Thoracic aorta (tissue), 2 donors: Measurements from ENCODE around the gene JUN. TPM values are rescaled to one million over a fixed set of nuclear protein-coding genes. Genes with fewer than 3 reads are reported as not detected.
A peak's percentile ranks its signal among the peaks of the same experiment; 100 is the strongest.

ENCODE experiments used
- ATAC-seq: fragments of 150-250 bp; one replicate; pipeline ENCODE4 v1.8.0; 2017; ENCODE audit warnings: low read depth; ENCODE audit not compliant: insufficient number of reproducible peaks, low FRiP score
- DNase-seq: peaks from one replicate; pipeline ENCODE4 v3.0.0-alpha.2; 2020; ENCODE audit warnings: low spot score
- H3K27ac ChIP-seq, 2 donors: fragments of 200-600 bp; sonication (generic); 1 replicate in 1 of 2; 2 replicates in 1 of 2; pipeline ENCODE4 v1.5.1; 2016; ENCODE audit warnings: mild to moderate bottlenecking in 2 of 2, moderate library complexity in 2 of 2
- H3K27me3 ChIP-seq: fragments of 200-600 bp; sonication (generic); replicated peaks from 2 replicates; pipeline ENCODE4 v1.6.0; 2016; ENCODE audit warnings: mild to moderate bottlenecking; ENCODE audit not compliant: insufficient read depth
- H3K36me3 ChIP-seq: fragments of 200-600 bp; sonication (generic); one replicate; pipeline ENCODE4 v1.5.1; 2016
- H3K4me1 ChIP-seq, 2 donors: fragments of 200-600 bp; sonication (generic); 1 replicate in 1 of 2; 2 replicates in 1 of 2; pipeline versions ENCODE4 v1.5.1 to v1.6.0; 2016; ENCODE audit warnings: low read depth in 2 of 2, mild to moderate bottlenecking in 1 of 2; ENCODE audit not compliant: control insufficient read depth in 1 of 2
- H3K4me3 ChIP-seq: fragments of 200-600 bp; sonication (generic); 2 replicates; pipeline ENCODE4 v1.5.1; 2016; ENCODE audit warnings: mild to moderate bottlenecking
- H3K9me3 ChIP-seq: fragments of 200-600 bp; sonication (generic); 2 replicates; pipeline ENCODE4 v1.5.1; 2016
- CTCF ChIP-seq: fragments of 200-600 bp; sonication (generic); IDR thresholded peaks from one replicate; pipeline ENCODE4 v1.5.1; 2019; ENCODE audit warnings: antibody characterized with exemption
- total RNA-seq, 2 donors: library from RNA; depleted of rRNA; stranded (reverse); fragments of >200 nt; gene quantifications; one replicate each; pipeline versions ENCODE4 v1.1.0 to v1.2.3, GENCODE V29; 2016

The JUN gene
- total RNA-seq, 2 donors from 2014 or later = 132 to 396 TPM

- H3K4me1 ChIP-seq = peaks cover 1 to 3% of the 10 kb centered on the region in 2 donors
- TF ChIP-seq CTCF = no peak
- no peaks in the 10 kb centered on the region for H3K9me3 ChIP-seq
- no peak for ATAC-seq
- no peak overlapping the region for H3K27ac ChIP-seq
- no peaks in the 10 kb centered on the region for H3K36me3 ChIP-seq
- DNase-seq = no peak
- H3K4me3 ChIP-seq = no peak overlapping the region
- H3K27me3 ChIP-seq = no peaks in the 10 kb centered on the region
Measured at GRCh38 chr1:58824753-58825389, 41.0 kb upstream of the JUN start.

GRCh38 chr1:58823481-58824010 lies 39.7 kb upstream of the JUN start:
- TF ChIP-seq CTCF = no peak
- ATAC-seq = no peak
- H3K4me3 ChIP-seq = no peak overlapping the region

GRCh38 chr1:58821309-58821708 lies 37.5 kb upstream of the JUN start:
- ATAC-seq (no peak), DNase-seq (no peak)
- Histone ChIP-seq H3K4me1 (peaks cover 16 to 18% of the 10 kb centered on the region in 2 donors), H3K36me3 (no peaks in the 10 kb centered on the region), H3K9me3 (no peaks in the 10 kb centered on the region), H3K27me3 (no peaks in the 10 kb centered on the region), H3K27ac (no peak overlapping the region), H3K4me3 (no peak overlapping the region)
- no peak for TF ChIP-seq CTCF

More at GRCh38 chr1:58823481-58824010, 39.7 kb upstream of the JUN start:
- Histone ChIP-seq H3K36me3 (no peaks in the 10 kb centered on the region), H3K27me3 (no peaks in the 10 kb centered on the region), H3K9me3 (no peaks in the 10 kb centered on the region), H3K27ac (no peak overlapping the region), H3K4me1 (peaks cover 6 to 9% of the 10 kb centered on the region in 2 donors)
- no peak for DNase-seq

GRCh38 chr1:58818976-58819375 lies 35.1 kb upstream of the JUN start:
- TF ChIP-seq CTCF = no peak
- Histone ChIP-seq H3K27ac (peak overlapping the region in 1 of 2 donors; percentile 44), H3K9me3 (no peaks in the 10 kb centered on the region), H3K4me3 (no peak overlapping the region), H3K27me3 (no peaks in the 10 kb centered on the region), H3K4me1 (peaks cover 20 to 27% of the 10 kb centered on the region in 2 donors), H3K36me3 (no peaks in the 10 kb centered on the region)
- ATAC-seq = no peak
- no peak for DNase-seq

GRCh38 chr1:58818075-58818474 lies 34.2 kb upstream of the JUN start:
- DNase-seq (no peak), ATAC-seq (no peak)
- Histone ChIP-seq H3K4me1 (peaks cover 20 to 27% of the 10 kb centered on the region in 2 donors), H3K9me3 (no peaks in the 10 kb centered on the region), H3K27me3 (no peaks in the 10 kb centered on the region), H3K36me3 (no peaks in the 10 kb centered on the region), H3K27ac (no peak overlapping the region), H3K4me3 (no peak overlapping the region)
- no peak for TF ChIP-seq CTCF
